NCI-H82 treated with DMSO at 0.1 percent for 48 hours (cell line): Measurements from ENCODE around the gene RPL36A.

Source experiments
- DNase-seq: peaks from one replicate; lab custom pipeline; 2025; ENCODE audit not compliant: unreplicated experiment; lab: John Stamatoyannopoulos, UW

The RPL36A gene

DNA sequence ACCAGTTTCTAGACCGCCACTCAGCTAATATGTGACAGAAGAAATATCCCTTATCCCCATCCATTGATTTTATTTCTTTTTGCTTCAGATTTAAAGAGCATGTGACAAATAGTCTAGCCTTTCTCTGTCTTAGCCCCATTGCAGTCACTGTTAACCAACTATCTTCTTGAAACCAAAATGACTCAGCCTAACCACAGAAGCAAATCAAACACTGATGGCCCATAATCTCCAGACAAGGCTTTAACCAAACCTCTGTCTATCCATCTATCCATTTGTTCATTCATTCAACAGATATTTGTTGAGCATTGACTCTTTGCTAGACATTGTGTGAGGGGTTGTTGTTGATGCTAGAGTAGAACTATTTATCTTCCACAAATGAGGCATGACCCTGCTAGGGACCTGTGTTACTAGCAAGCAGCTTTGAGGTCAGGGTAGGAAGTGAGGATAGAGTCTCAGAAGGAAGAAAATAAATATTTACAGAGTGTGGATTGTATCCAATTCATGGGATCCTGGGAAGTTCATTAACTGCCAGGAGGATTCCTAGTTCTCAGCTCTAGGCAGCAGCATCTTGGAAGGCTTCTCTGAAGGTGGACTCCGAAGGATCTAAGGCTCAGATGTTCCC is 39.8 kb downstream of the RPL36A start:
- no peak for DNase-seq

DNA sequence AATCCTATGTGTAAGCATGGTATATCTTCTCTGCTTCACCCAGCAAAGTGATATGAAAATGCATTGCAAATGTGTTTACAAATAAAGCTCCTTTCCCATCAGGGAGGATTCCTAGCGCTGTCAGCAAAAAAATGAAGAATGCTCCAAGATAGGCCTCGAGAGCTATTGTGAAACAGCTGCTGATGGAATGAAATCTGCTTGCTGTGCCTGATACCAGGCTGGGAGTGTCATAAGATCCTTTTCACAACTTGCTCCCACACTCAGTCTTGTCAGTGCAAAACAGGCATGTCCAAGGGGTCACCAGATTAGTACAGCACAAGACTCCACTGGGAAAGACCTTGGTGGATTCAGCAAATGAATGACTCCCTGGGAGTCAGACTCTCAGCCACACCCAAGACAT is 51.3 kb downstream of the RPL36A start:
- no peak for DNase-seq
